ENCODE measurements around the gene RNASE11. TPM values are rescaled to one million over a fixed set of nuclear protein-coding genes. Genes with fewer than 3 reads are reported as not detected.

The RNASE11 gene
- total and polyA plus RNA-seq, 9 of the 15 experiments (the other 6 are each of a cell fraction or from before 2014, with no cell fraction given): 0.16 to 0.29 (median 0.22) TPM; not detected in 6

- Histone ChIP-seq H3K9me3 (replicated peaks; ENCODE audit: control insufficient read depth, insufficient read depth, low read depth, low read length) (no peaks in the 10 kb centered on the region), H3K4me2 (ENCODE audit: insufficient read depth, low read length) (no peak overlapping the region), H3K9ac (ENCODE audit: insufficient read depth in 1 of 2, low read depth in 2 of 2, low read length in 2 of 2) (no peak overlapping the region), H3K9me1 (ENCODE audit: control insufficient read depth, insufficient read depth, low read length) (no peaks in the 10 kb centered on the region), H3K27me3 (ENCODE audit: control insufficient read depth in 2 of 2, insufficient read depth in 2 of 2, low read length in 2 of 2) (no peaks in the 10 kb centered on the region), H2AFZ (ENCODE audit: low read depth, low read length) (no peak overlapping the region), H3K4me1 (replicated peaks in 1 of 2; ENCODE audit: control insufficient read depth in 2 of 2, insufficient read depth in 2 of 2, low read length in 2 of 2) (peaks cover 5 to 21% of the 10 kb centered on the region in 2 experiments; a peak in 4 of 5 replicates), H3K4me3 (no peak overlapping the region), H3K36me3 (ENCODE audit: control insufficient read depth, insufficient read depth, low read length) (no peaks in the 10 kb centered on the region), H4K20me1 (replicated peaks; ENCODE audit: control insufficient read depth, insufficient read depth, low read length) (no peaks in the 10 kb centered on the region), H3K27ac (ENCODE audit: extremely low read depth, low read depth, low read length) (no peak overlapping the region), H3K79me2 (ENCODE audit: control insufficient read depth, insufficient read depth, low read length) (no peaks in the 10 kb centered on the region)
- POLR2A ChIA-PET: no interaction called here
- 60% methylated on average over 4 of the region's 5 CpGs for WGBS (ENCODE audit: insufficient coverage, low coverage, missing lambda C conversion rate)
- FAIRE-seq (no peak), DNase-seq (ENCODE audit: extremely low read depth in 1 of 4, low spot score in 3 of 4) (no peak), ATAC-seq (no peak)
- CTCF ChIA-PET (ENCODE audit: low intra/inter-chr PET ratio): no interaction called here
- intact Hi-C loops (cut with micrococcal nuclease): no loop called here
- no TSS peak for BruUV-seq (replicated peaks)
- in situ Hi-C loops (cut with MboI): no loop called here
- TF ChIP-seq MIER1 (IDR thresholded peaks at IDR 0.05; ENCODE audit: low read depth) (no peak), CREM (IDR thresholded peaks at IDR 0.05; ENCODE audit: low read depth) (no peak), SMAD3 (CRISPR knock-in tag; conservative IDR thresholded peaks at IDR 0.05) (no peak), TARDBP (IDR thresholded peaks at IDR 0.05) (no peak), KLF1 (tag; IDR thresholded peaks at IDR 0.05) (no peak), PTTG1 (tag; IDR thresholded peaks at IDR 0.05; ENCODE audit: low read depth) (no peak), ZNF778 (CRISPR knock-in tag; IDR thresholded peaks at IDR 0.05) (no peak), DEAF1 (CRISPR knock-in tag; IDR thresholded peaks at IDR 0.05) (no peak), SMARCB1 (IDR thresholded peaks at IDR 0.05; ENCODE audit: insufficient read length, low read depth) (no peak), GTF2F1 (IDR thresholded peaks at IDR 0.05; ENCODE audit: low read depth, low read length) (no peak), XRCC4 (IDR thresholded peaks at IDR 0.05; ENCODE audit: extremely low read depth, insufficient read depth, insufficient read length) (no peak), ZNF239 (CRISPR knock-in tag; IDR thresholded peaks at IDR 0.05) (no peak), CBFB (CRISPR knock-in tag; IDR thresholded peaks at IDR 0.05) (no peak), RBM17 (IDR thresholded peaks at IDR 0.05; ENCODE audit: borderline replicate concordance, low read depth, low read length) (no peak), POLR2A (conservative IDR thresholded peaks at IDR 0.05) (no peak), KHSRP (IDR thresholded peaks at IDR 0.05) (no peak), KLF16 (IDR thresholded peaks at IDR 0.05) (no peak)
Observed at GRCh38 chr14:20583908-20584307, 3.9 kb downstream of the RNASE11 start.

Measured in K562 (cell line).